Lower leg skin (tissue), 4 donors: ENCODE data around the gene ZSWIM2. TPM values are rescaled to one million over a fixed set of nuclear protein-coding genes. Genes with fewer than 3 reads are reported as not detected.

Source experiments
- DNase-seq, 2 donors: peaks; one replicate each; pipeline ENCODE4 v3.0.0-alpha.2; 2019; ENCODE audit warnings: low spot score in 2 of 2
- H3K4me3 ChIP-seq: fragments of 200-600 bp; sonication (generic); 2 replicates; pipeline ENCODE4 v1.5.1; 2017; ENCODE audit warnings: mild to moderate bottlenecking, low read depth; ENCODE audit not compliant: poor library complexity, severe bottlenecking
- POLR2A ChIP-seq, 2 donors: fragments of 450-650 bp; IDR thresholded peaks; one replicate each; pipeline ENCODE4 v1.6.1; 2016 to 2017; ENCODE audit warnings: antibody characterized with exemption in 2 of 2, mild to moderate bottlenecking in 1 of 2, moderate library complexity in 1 of 2
- WGBS, 2 donors: methylation state at CpG; one replicate each; pipeline ENCODE4 v1.1.5; 2018; 5-methylcytosine and 5-hydroxymethylcytosine counted together
- intact Hi-C: fragments of 100-400 bp; cut with DNase I; formaldehyde crosslinking; loops from one replicate; pipeline ENCODE4 v1.15.0; 2023; ENCODE audit warnings: low total_unique reads
- total RNA-seq, 4 donors: library from RNA; depleted of rRNA; stranded (reverse); fragments of >200 nt; gene quantifications; one replicate each; pipeline ENCODE4 v1.1.0, GENCODE V29; 2016
- TF ChIP-seq, protein P1 (sequence below), 3 donors: fragments of 450-650 bp; IDR thresholded peaks; one replicate each; pipeline ENCODE4 v1.5.1; 2016; ENCODE audit warnings: antibody characterized with exemption in 3 of 3, mild to moderate bottlenecking in 3 of 3, moderate library complexity in 2 of 3

ZSWIM2 gene
- total RNA-seq, 4 donors from 2014 or later, result not detected

DNA sequence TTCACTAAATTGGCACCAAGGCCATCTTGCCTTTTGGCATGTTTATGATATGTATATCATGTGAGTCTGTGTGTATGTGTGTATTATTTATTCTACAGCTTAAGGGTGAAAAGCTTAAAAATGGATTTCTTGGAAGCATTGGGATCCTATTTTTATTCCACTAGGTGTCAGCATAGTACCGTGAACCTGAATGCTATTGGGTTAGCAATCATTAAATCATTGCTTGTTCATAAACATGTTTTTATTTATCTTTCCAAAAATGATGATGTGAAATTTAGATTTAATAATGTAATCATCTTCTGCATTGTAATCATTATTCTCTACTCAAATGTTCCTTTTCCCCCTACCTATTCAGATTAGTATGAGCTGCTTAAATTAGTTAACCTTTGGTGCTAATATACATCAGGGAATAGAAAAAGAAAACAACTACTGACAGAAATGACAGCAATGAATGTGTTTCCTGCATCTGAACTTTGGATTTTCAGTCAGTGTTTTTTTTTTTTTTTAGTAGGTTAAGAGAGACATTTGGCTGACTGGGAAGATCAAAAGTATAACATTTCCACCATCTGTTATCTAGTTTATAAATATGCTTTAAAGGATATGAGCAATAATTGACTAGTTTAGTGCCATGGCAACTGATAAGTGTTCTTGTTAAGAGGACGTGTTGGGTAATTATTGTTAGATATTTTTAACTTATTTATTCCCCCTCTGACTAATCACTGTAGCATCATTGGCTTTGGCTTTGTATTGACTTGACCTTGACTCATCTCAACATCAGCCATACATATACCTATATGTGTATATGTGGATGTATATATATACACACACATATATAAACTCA is 14.1 kb upstream of the ZSWIM2 start:
- intact Hi-C loops, result no loop called here
- WGBS, 2 donors, result 0% methylated on average over 2 of the region's 2 CpGs
- DNase-seq, result no peak
- H3K4me3 ChIP-seq, result no peak overlapping the region
- no peak for TF ChIP-seq POLR2A (IDR thresholded peaks at IDR 0.05)
- TF ChIP-seq, protein P1, sequence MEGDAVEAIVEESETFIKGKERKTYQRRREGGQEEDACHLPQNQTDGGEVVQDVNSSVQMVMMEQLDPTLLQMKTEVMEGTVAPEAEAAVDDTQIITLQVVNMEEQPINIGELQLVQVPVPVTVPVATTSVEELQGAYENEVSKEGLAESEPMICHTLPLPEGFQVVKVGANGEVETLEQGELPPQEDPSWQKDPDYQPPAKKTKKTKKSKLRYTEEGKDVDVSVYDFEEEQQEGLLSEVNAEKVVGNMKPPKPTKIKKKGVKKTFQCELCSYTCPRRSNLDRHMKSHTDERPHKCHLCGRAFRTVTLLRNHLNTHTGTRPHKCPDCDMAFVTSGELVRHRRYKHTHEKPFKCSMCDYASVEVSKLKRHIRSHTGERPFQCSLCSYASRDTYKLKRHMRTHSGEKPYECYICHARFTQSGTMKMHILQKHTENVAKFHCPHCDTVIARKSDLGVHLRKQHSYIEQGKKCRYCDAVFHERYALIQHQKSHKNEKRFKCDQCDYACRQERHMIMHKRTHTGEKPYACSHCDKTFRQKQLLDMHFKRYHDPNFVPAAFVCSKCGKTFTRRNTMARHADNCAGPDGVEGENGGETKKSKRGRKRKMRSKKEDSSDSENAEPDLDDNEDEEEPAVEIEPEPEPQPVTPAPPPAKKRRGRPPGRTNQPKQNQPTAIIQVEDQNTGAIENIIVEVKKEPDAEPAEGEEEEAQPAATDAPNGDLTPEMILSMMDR (IDR thresholded peaks at IDR 0.05), result no peak

DNA sequence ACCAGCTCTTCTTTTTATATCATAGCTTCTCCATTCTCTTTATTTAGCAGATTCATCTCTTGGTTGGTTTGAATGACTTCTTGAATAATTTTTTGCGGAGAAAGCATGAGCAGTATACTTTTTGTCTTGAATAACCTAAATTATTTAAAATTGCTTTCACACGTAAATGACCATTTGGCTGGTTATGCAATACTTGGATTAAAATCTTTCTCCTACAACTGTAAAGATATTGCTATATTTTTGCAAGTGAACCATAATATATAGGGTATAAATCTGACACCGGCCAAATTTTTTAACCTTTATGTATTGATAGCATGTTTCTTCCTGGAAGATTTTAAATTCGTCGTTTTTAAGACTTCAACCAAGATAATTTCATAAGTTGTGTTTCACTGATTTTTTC is 6.2 kb upstream of the ZSWIM2 start:
- no peak for DNase-seq
- TF ChIP-seq, protein P1 (IDR thresholded peaks at IDR 0.05), result no peak
- TF ChIP-seq POLR2A (IDR thresholded peaks at IDR 0.05), result no peak
- 86 to 89% methylated on average over 5 of the region's 5 CpGs for WGBS, 2 donors
- intact Hi-C loops, result no loop called here
- H3K4me3 ChIP-seq, result no peak overlapping the region

DNA sequence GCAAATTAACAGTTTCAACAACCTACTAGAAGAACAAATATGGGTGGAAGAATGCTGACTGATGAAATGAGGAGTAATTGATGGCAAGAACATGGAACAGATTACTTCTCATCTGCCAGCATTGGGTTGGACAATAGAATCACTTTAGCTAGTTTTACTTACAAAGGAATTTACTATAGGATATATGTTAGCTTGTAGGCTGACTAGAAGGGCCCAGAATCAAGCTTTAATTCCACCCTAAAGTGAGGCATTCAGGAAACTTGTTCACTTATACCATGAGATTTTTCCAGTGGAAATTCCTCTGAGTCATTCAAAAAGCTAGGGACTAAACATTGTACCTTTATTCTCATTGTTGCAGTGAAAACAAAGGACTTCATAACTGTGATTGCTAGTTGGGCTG is 5.0 kb upstream of the ZSWIM2 start:
- TF ChIP-seq, protein P1 (IDR thresholded peaks at IDR 0.05), result no peak
- no peak for TF ChIP-seq POLR2A (IDR thresholded peaks at IDR 0.05)
- no peak for DNase-seq
- intact Hi-C loops, result no loop called here
- no peak overlapping the region for H3K4me3 ChIP-seq

DNA sequence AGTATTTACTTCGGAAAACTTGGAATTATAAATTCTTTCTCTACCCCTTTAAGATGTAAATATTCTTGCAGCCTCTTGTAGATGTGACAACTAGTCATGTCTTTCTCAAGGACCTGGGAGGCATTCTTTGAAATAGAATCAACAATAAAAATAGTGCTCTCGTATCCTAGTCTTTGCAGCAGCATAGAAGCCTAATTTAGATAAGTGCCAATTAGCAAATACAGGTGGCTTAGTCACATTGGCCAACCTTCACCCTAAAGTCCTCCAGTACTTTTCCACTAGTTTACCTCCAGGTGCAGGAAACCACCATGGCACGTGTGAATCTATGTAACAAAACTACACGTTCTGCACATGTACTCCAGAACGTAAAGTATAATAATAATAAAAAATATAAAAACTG is 3.5 kb upstream of the ZSWIM2 start:
- WGBS, 2 donors, result 85 to 89% methylated on average over 5 of the region's 5 CpGs
- intact Hi-C loops, result no loop called here
- DNase-seq, result no peak
- TF ChIP-seq, protein P1 (IDR thresholded peaks at IDR 0.05), result no peak
- TF ChIP-seq POLR2A (IDR thresholded peaks at IDR 0.05), result no peak
- H3K4me3 ChIP-seq, result no peak overlapping the region

DNA sequence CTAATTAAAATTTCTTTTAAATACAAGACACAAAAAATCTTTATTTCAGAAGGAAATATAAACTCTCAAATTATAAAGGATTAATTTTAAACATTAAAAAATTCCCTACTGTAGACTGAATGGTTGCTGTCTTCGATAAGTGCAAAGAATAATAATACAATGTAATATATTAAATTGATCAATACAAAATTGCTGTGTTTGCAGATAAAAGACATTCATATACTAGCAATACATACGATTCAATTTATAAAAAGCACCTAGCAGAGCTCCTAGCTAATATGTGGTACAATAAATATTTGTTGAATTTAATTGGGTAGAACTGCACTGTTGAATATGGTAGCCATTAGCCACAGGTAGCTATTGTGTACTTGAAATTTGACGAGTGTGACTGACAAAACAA is 6.6 kb downstream of the ZSWIM2 start:
- 91 to 93% methylated on average over 3 of the region's 3 CpGs for WGBS, 2 donors
- DNase-seq, result no peak
- TF ChIP-seq POLR2A (IDR thresholded peaks at IDR 0.05), result no peak
- TF ChIP-seq, protein P1 (IDR thresholded peaks at IDR 0.05), result no peak
- no peak overlapping the region for H3K4me3 ChIP-seq
- intact Hi-C loops, result no loop called here

DNA sequence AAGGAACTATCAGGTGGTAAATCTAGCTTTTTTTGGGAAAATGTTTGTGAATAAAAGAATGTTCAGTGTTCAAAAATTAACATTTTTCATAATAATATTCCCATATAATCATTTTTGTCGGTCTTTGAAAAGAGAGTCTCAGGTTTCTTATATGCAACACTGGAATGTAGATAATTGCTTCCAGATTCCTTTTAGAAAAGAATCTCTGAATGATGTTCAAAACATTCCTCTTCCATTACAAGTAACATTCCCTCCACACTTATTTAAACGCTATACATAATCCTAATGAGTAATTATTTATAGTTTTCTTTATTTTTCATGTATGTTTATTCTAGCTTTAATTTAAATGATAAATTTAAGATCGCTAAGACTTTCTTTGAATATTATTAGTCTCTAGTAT is 7.0 kb downstream of the ZSWIM2 start:
- WGBS, 2 donors, result 41 to 46% methylated on average over 3 of the region's 3 CpGs
- TF ChIP-seq, protein P1 (IDR thresholded peaks at IDR 0.05), result no peak
- no peak for TF ChIP-seq POLR2A (IDR thresholded peaks at IDR 0.05)
- no peak for DNase-seq
- no peak overlapping the region for H3K4me3 ChIP-seq
- intact Hi-C loops, result no loop called here
